D721Med (cell line): ENCODE data around the gene MLST8.

ENCODE experiments used
- DNase-seq: peaks from one replicate; pipeline ENCODE4 v3.0.0; 2011; ENCODE audit warnings: low spot score; ENCODE audit not compliant: insufficient read length
- FAIRE-seq: peaks from 2 replicates; lab custom pipeline; 2011; peaks lifted over from hg19 to GRCh38; lab: Jason Lieb, UNC
- TF ChIP-seq, protein P1 (sequence below): IDR thresholded peaks from 2 replicates; pipeline ENCODE4 v1.5.1; 2012; ENCODE audit warnings: mild to moderate bottlenecking, control low read depth; ENCODE audit not compliant: insufficient read depth; ENCODE audit errors: missing control alignments

MLST8 gene

DNA sequence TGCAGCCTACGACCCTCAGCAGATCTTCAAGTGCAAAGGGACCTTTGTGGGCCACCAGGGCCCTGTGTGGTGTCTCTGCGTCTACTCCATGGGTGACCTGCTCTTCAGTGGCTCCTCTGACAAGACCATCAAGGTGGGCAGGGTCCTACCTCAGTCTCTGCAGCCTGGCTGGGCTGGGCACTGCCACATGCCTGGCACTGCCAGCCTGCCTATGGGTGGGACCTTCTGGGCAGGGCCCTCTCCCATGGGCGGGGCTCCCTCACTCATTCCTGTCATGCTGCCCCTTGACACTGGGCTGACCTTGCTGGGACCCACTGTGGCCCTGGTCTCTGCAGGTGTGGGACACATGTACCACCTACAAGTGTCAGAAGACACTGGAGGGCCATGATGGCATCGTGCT, 31.3 kb upstream of the MLST8 start:
- DNase-seq (no peak), FAIRE-seq (no peak)
- TF ChIP-seq, protein P1, sequence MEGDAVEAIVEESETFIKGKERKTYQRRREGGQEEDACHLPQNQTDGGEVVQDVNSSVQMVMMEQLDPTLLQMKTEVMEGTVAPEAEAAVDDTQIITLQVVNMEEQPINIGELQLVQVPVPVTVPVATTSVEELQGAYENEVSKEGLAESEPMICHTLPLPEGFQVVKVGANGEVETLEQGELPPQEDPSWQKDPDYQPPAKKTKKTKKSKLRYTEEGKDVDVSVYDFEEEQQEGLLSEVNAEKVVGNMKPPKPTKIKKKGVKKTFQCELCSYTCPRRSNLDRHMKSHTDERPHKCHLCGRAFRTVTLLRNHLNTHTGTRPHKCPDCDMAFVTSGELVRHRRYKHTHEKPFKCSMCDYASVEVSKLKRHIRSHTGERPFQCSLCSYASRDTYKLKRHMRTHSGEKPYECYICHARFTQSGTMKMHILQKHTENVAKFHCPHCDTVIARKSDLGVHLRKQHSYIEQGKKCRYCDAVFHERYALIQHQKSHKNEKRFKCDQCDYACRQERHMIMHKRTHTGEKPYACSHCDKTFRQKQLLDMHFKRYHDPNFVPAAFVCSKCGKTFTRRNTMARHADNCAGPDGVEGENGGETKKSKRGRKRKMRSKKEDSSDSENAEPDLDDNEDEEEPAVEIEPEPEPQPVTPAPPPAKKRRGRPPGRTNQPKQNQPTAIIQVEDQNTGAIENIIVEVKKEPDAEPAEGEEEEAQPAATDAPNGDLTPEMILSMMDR = no peak

DNA sequence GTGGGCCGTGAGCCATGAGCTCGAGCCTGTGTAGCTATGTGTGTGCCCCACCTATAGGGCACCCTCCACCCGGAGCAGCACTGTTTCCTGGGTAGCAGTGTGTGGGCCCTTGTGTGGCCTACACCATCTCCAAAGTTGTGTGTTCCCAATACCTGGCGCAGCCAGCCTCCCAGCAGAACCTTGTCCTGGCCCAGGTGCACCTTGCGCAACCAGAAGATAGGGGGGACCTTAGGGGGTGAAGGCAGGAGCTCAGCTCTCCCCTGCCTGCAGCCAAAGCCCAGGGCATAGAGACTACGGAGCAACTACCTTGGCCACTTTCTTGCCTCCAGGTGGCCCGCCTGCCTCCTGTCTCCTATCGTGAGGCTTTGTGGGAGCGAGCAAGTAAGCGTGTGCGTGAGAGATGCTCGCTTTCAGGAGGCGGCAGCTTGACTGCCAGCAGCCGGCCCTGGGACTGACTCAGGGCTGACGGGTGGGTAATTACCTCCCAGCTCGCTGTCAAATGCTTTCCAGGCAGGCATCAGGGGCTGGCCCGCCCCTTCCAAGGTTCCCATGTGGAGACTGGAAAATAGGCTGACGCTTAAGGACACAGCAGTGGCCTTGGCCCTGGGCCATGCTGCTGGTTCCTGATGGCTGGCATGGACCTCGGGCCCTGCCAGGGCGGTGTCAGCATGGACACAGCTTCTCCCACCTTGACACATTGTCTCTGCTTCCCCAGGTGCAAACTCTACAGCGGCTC, 30.7 kb upstream of the MLST8 start:
- FAIRE-seq (no peak), DNase-seq (no peak)
- TF ChIP-seq, protein P1 = no peak

DNA sequence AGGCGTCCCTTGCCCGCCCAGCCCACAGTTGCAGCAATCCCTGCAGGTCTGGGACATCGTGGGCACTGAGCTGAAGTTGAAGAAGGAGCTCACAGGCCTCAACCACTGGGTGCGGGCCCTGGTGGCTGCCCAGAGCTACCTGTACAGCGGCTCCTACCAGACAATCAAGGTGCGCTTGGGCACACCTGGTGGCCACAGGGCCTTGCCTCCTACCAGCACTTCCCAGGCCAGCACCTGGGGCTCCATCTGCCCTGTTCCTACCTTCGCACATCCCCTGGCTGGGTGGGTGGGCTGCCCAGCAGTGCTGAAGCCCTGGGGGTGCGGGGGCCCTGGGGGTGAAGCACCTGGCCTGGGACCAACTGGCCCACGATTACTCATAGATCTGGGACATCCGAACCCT, 29.8 kb upstream of the MLST8 start:
- FAIRE-seq (no peak), DNase-seq (no peak)
- TF ChIP-seq, protein P1 = no peak

DNA sequence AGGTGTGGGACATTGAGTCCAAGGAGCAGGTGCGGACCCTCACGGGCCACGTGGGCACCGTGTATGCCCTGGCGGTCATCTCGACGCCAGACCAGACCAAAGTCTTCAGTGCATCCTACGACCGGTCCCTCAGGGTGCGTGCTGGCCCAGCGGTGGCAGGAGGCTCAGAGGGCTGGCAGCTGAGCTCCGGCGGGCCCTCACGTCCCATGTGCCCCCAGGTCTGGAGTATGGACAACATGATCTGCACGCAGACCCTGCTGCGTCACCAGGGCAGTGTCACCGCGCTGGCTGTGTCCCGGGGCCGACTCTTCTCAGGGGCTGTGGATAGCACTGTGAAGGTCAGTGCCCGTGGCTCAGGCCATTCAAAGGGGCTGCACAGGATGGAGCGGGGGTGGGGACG, 29.2 kb upstream of the MLST8 start:
- TF ChIP-seq, protein P1 = no peak
- DNase-seq (no peak), FAIRE-seq (no peak)

DNA sequence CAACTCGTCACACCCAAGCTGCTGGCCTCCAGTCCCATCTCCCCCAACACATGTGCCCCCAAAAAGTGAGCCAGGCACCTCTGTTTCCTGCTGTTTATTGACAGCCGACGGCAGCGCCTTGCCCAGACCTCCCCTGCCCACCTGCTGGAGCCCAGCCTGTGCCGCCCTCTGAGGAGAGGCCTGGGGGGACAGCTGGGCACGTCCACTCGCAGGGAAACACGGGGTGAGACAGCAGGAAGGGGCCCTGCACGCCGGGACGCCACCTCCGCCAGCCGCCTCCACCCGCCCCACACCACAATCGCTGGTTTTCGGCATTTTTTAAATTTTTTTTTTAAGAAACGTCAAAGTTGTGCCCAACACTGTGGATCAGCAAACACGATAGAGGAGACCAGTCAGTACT, 28.2 kb upstream of the MLST8 start:
- DNase-seq (no peak), FAIRE-seq (no peak)
- TF ChIP-seq, protein P1 = no peak

DNA sequence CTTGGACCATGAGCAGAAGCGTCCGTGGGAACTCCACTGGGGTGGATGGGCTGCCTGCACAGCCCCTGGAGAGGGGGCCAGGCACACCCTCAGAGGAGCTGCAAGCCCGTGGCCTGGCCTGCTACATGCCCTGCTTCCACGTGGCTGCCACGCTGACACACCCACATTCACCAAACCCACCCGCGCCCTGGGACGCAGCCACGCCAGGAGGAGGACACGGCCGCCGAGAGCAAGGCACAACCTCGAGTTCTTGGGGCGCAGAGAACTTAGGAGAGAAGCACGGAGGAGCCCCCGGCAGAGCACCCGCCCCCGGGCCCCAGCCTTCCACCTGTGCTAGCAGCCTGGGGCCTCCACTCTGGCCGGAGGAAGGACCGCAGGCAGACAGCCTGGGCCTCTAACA, 27.7 kb upstream of the MLST8 start:
- TF ChIP-seq, protein P1 = no peak
- FAIRE-seq = no peak
- DNase-seq = no peak

DNA sequence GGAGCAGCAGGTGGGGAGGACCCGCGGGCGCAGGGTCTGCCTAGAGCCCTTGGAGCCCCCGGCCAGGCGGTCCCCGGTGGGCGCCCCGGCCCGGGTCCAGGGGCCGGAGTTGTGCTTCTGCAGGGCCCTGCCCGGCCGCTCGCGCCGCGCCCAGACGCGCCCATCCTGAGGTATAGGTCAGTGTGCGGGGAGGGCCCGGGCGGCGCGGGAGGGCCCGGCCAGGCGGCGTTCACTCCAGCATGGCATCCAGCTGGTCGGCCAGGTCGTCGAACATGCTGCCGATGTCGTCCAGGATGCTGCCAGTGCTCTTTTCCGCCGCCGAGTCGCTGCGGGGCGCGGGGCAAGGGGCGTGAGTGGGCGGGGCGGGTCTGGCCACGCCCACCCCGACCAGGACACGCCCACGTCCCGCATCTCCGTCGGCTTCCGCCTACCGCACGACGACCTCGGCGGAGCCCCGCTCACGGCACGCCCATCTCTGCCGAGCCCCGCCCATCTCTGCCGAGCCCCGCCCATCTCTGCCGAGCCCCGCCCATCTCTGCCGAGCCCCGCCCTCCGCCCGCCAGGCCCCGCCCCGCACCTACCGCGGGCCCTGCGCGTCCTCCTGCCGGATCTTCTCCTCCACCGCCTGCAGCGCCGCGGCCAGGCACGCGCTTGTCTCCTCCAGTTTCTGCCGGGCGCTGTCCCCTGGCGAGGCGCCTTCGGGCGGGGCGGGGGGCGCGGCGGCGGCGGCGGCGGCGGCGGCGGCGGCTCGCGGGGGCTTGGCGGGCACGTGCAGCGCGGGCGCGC, 26.7 kb upstream of the MLST8 start:
- no peak for DNase-seq
- TF ChIP-seq, protein P1 = no peak
- FAIRE-seq = no peak
